Upper lobe of left lung (tissue), 6 donors: ENCODE data around the gene MRPL20. TPM values are rescaled to one million over a fixed set of nuclear protein-coding genes. Genes with fewer than 3 reads are reported as not detected.
"Not testable (repeated sequence)": the region's sequence is repeated elsewhere in the genome, so short reads cannot be mapped to it uniquely, and the experiment has no call there.

Experiments used
- ATAC-seq, 2 donors: fragments of 200-7000 bp; cut with Tn5 transposase; one replicate each; pipeline ENCODE4 v1.9.1; 2022; ENCODE audit warnings: mild to moderate bottlenecking in 2 of 2, moderate library complexity in 2 of 2; ENCODE audit not compliant: low FRiP score in 2 of 2
- DNase-seq, 2 donors: peaks; one replicate each; pipeline ENCODE4 v3.0.0-alpha.2; 2019 to 2020
- H3K27ac ChIP-seq, 4 donors: fragments of 200-600 bp; sonication (generic); one replicate each; pipeline ENCODE4 v1.5.1; 2016 to 2019
- H3K27me3 ChIP-seq, 4 donors: fragments of 200-600 bp; sonication (generic); one replicate each; pipeline ENCODE4 v1.5.1; 2017 to 2019
- H3K36me3 ChIP-seq, 4 donors: fragments of 200-600 bp; sonication (generic); one replicate each; pipeline ENCODE4 v1.5.1; 2016 to 2019
- H3K4me1 ChIP-seq, 4 donors: fragments of 200-600 bp; sonication (generic); one replicate each; pipeline ENCODE4 v1.5.1; 2018 to 2019
- H3K4me3 ChIP-seq, 4 donors: fragments of 200-600 bp; sonication (generic); one replicate each; pipeline ENCODE4 v1.5.1; 2017 to 2019; ENCODE audit warnings: mild to moderate bottlenecking in 2 of 4, moderate library complexity in 1 of 4
- H3K9me3 ChIP-seq, 4 donors: fragments of 200-600 bp; sonication (generic); one replicate each; pipeline ENCODE4 v1.5.1; 2018 to 2019
- CTCF ChIP-seq, 6 experiments: fragments of 450-650 bp in 4 of 6; fragments of 200-600 bp in 2 of 6; sonication (generic) in 2 of 6; IDR thresholded peaks; one replicate each; pipeline ENCODE4 v1.5.1; 2016 to 2019; ENCODE audit warnings: antibody characterized with exemption in 6 of 6
- EP300 ChIP-seq, 4 donors: sonication (generic); formaldehyde crosslinking; IDR thresholded peaks; one replicate each; pipeline ENCODE4 v1.5.1; 2017; ENCODE audit warnings: antibody characterized with exemption in 4 of 4, control low read depth in 2 of 4
- POLR2A ChIP-seq, 4 donors: fragments of 450-650 bp; IDR thresholded peaks; one replicate each; pipeline ENCODE4 v1.5.1; 2016 to 2017; ENCODE audit warnings: antibody characterized with exemption in 4 of 4, mild to moderate bottlenecking in 2 of 4
- POLR2AphosphoS5 ChIP-seq, 2 donors: sonication (generic); formaldehyde crosslinking; IDR thresholded peaks; one replicate each; pipeline ENCODE4 v1.5.1; 2017; ENCODE audit warnings: antibody characterized with exemption in 2 of 2
- WGBS, 2 donors: methylation state at CpG; one replicate each; pipeline ENCODE4 v1.1.5; 2017 to 2018; 5-methylcytosine and 5-hydroxymethylcytosine counted together
- total RNA-seq, 6 donors: library from RNA; depleted of rRNA in 4 of 6; stranded (reverse); fragments of >200 nt in 4 of 6; gene quantifications; one replicate each; pipeline versions ENCODE4 v1.1.0 to v1.2.1, GENCODE V29; 2016 to 2021
- donor health status: DM: no; HTN: no; CAD: no; lungs with moderate emphysema.
- donor health status: DM: no; HTN: yes; CAD: no; lungs with severe emphysema.

MRPL20 gene
- total RNA-seq, 6 donors from 2014 or later = 90.7 to 145 (median 101) TPM

- not testable (repeated sequence) for H3K9me3 ChIP-seq, H3K27me3 ChIP-seq, H3K36me3 ChIP-seq, ATAC-seq, H3K4me3 ChIP-seq, DNase-seq
- WGBS, 2 donors = 70 to 78% methylated on average over 5 of the region's 5 CpGs
- peak overlapping the region in 1 of 4 donors; percentile 54 for H3K27ac ChIP-seq
- peaks cover 0 to 38% (median 20%) of the 10 kb centered on the region in 4 donors for H3K4me1 ChIP-seq
- peak in 1 of 6 experiments; percentile 13 for TF ChIP-seq CTCF (IDR thresholded peaks at IDR 0.05)
Observed at GRCh38 chr1:1417396-1417795, 10.3 kb upstream of the MRPL20 start.

- Histone ChIP-seq H3K9me3 (no peaks in the 10 kb centered on the region), H3K36me3 (no peaks in the 10 kb centered on the region), H3K4me3 (no peak overlapping the region), H3K27me3 (no peaks in the 10 kb centered on the region), H3K27ac (no peak overlapping the region), H3K4me1 (peaks cover 0 to 29% (median 15%) of the 10 kb centered on the region in 4 donors)
- ATAC-seq = no peak
- WGBS, 2 donors = 72 to 76% methylated on average over 10 to 13 of the region's 13 CpGs
- TF ChIP-seq CTCF (IDR thresholded peaks at IDR 0.05) = no peak
- no peak for TF ChIP-seq POLR2AphosphoS5 (IDR thresholded peaks at IDR 0.05)
- no peak for TF ChIP-seq POLR2A (IDR thresholded peaks at IDR 0.05)
- no peak for TF ChIP-seq EP300 (IDR thresholded peaks at IDR 0.05)
- no peak for DNase-seq
Observed at GRCh38 chr1:1415751-1416150, 8.7 kb upstream of the MRPL20 start.

- peaks cover 12 to 29% (median 18%) of the 10 kb centered on the region in 4 donors for H3K4me1 ChIP-seq
- not testable (repeated sequence) for H3K36me3 ChIP-seq, DNase-seq, H3K9me3 ChIP-seq, H3K27me3 ChIP-seq, ATAC-seq, H3K27ac ChIP-seq, H3K4me3 ChIP-seq
- 92 to 96% methylated on average over 11 of the region's 11 CpGs for WGBS, 2 donors
Observed at GRCh38 chr1:1412311-1412902, 5.3 kb upstream of the MRPL20 start.

GRCh38 chr1:1411626-1412025, 4.5 kb upstream of the MRPL20 start:
- no peak overlapping the region for H3K27ac ChIP-seq
- TF ChIP-seq EP300 (IDR thresholded peaks at IDR 0.05) (no peak), POLR2A (IDR thresholded peaks at IDR 0.05) (no peak), POLR2AphosphoS5 (IDR thresholded peaks at IDR 0.05) (no peak), CTCF (IDR thresholded peaks at IDR 0.05) (no peak)
- H3K27me3 ChIP-seq = no peaks in the 10 kb centered on the region
- peaks cover 14 to 31% (median 19%) of the 10 kb centered on the region in 4 donors for H3K4me1 ChIP-seq
- DNase-seq = no peak
- 96% methylated on average over 13 of the region's 13 CpGs for WGBS, 2 donors
- H3K36me3 ChIP-seq = no peaks in the 10 kb centered on the region
- no peaks in the 10 kb centered on the region for H3K9me3 ChIP-seq
- no peak overlapping the region for H3K4me3 ChIP-seq
- no peak for ATAC-seq

GRCh38 chr1:1410238-1410637, 3.1 kb upstream of the MRPL20 start:
- H3K4me1 ChIP-seq = peaks cover 28 to 42% (median 32%) of the 10 kb centered on the region in 4 donors
- not testable (repeated sequence) for H3K27me3 ChIP-seq, H3K36me3 ChIP-seq, DNase-seq, H3K4me3 ChIP-seq, H3K27ac ChIP-seq, H3K9me3 ChIP-seq, ATAC-seq
- WGBS, 2 donors = 63 to 79% methylated on average over 8 of the region's 8 CpGs

- DNase-seq (peak in 1 of 2 donors; percentile 88), ATAC-seq (peak in 1 of 2 donors; percentile 33)
- WGBS, 2 donors = 12 to 16% methylated on average over 31 to 36 of the region's 41 CpGs
- Histone ChIP-seq H3K27ac (peak overlapping the region; percentile 83 to 90 (median 85)), H3K4me1 (peaks cover 31 to 47% (median 33%) of the 10 kb centered on the region in 4 donors), H3K4me3 (peak overlapping the region; percentile 82 to 97 (median 90)), H3K9me3 (no peaks in the 10 kb centered on the region), H3K27me3 (no peaks in the 10 kb centered on the region), H3K36me3 (peaks cover 12 to 34% (median 25%) of the 10 kb centered on the region in 4 donors)
- TF ChIP-seq POLR2A (IDR thresholded peaks at IDR 0.05) (no peak), EP300 (IDR thresholded peaks at IDR 0.05) (no peak), CTCF (IDR thresholded peaks at IDR 0.05) (peak in 1 of 6 experiments; percentile 15)
Observed at GRCh38 chr1:1407636-1408318, 684 bp upstream of the MRPL20 start.
